Esophagus squamous epithelium (tissue), 5 donors: ENCODE data around the gene ADAMTS1. TPM values are rescaled to one million over a fixed set of nuclear protein-coding genes. Genes with fewer than 3 reads are reported as not detected.
A peak's percentile ranks its signal among the peaks of the same experiment; 100 is the strongest.

Source experiments
- DNase-seq: peaks from one replicate; lab custom pipeline; 2025; lab: John Stamatoyannopoulos, UW
- H3K27ac ChIP-seq, 4 donors: fragments of 200-600 bp; sonication (generic); one replicate each; pipeline ENCODE4 v1.5.1; 2016 to 2019; ENCODE audit warnings: mild to moderate bottlenecking in 1 of 4
- H3K27me3 ChIP-seq, 4 donors: fragments of 200-600 bp; sonication (generic); 1 replicate in 3 of 4; 2 replicates in 1 of 4; pipeline versions ENCODE4 v1.5.1 to v1.6.0; 2017 to 2021; ENCODE audit warnings: antibody characterized with exemption in 1 of 4
- H3K36me3 ChIP-seq, 3 donors: fragments of 200-600 bp; sonication (generic); one replicate each; pipeline ENCODE4 v1.5.1; 2016 to 2019
- H3K4me1 ChIP-seq, 3 donors: fragments of 200-600 bp; sonication (generic); one replicate each; pipeline ENCODE4 v1.5.1; 2017 to 2019
- H3K4me3 ChIP-seq, 4 donors: fragments of 200-600 bp; sonication (generic); 1 replicate in 3 of 4; 2 replicates in 1 of 4; pipeline ENCODE4 v1.5.1; 2016 to 2019; ENCODE audit warnings: mild to moderate bottlenecking in 2 of 4, moderate library complexity in 1 of 4
- H3K9me3 ChIP-seq, 3 donors: fragments of 200-600 bp; sonication (generic); one replicate each; pipeline ENCODE4 v1.5.1; 2016 to 2019
- POLR2A ChIP-seq, 4 donors: fragments of 450-650 bp; IDR thresholded peaks; one replicate each; pipeline ENCODE4 v1.6.1; 2017; ENCODE audit warnings: antibody characterized with exemption in 4 of 4, mild to moderate bottlenecking in 4 of 4, moderate library complexity in 3 of 4
- WGBS, 2 donors: methylation state at CpG; one replicate each; pipeline ENCODE4 v1.1.5; 2018; 5-methylcytosine and 5-hydroxymethylcytosine counted together
- intact Hi-C: fragments of 100-400 bp; cut with DNase I; formaldehyde crosslinking; loops from one replicate; pipeline ENCODE4 v1.15.0; 2022
- total RNA-seq, 4 donors: library from RNA; depleted of rRNA; stranded (reverse); fragments of >200 nt; gene quantifications; one replicate each; pipeline ENCODE4 v1.1.0, GENCODE V29; 2016
- TF ChIP-seq, protein P1 (sequence below), 6 experiments: fragments of 450-650 bp in 4 of 6; fragments of 200-600 bp in 2 of 6; sonication (generic) in 2 of 6; IDR thresholded peaks; one replicate each; pipeline ENCODE4 v1.5.1; 2016 to 2019; ENCODE audit warnings: antibody characterized with exemption in 6 of 6, mild to moderate bottlenecking in 4 of 6, moderate library complexity in 4 of 6
- donor health status: DM: yes; HTN: yes; CAD: no.

The ADAMTS1 gene
- total RNA-seq, result 10 to 100 TPM in 3 of 4 donors, 1 to 10 TPM in 1; 2.8 to 33.0 (median 19.3) TPM

- Histone ChIP-seq H3K4me3 (peak within 1 kb of the TSS; percentile 62 to 85 (median 78)), H3K27ac (peak within 1 kb of the TSS; percentile 77 to 96 (median 94)), H3K9me3 (no peaks in the 10 kb centered on the region), H3K36me3 (peaks cover 3 to 21% (median 8%) of the 10 kb centered on the region in 3 donors), H3K4me1 (peaks cover 10 to 82% (median 14%) of the 10 kb centered on the region in 3 donors), H3K27me3 (peaks cover 0 to 48% (median 0%) of the 10 kb centered on the region in 4 donors)
- TF ChIP-seq, protein P1, sequence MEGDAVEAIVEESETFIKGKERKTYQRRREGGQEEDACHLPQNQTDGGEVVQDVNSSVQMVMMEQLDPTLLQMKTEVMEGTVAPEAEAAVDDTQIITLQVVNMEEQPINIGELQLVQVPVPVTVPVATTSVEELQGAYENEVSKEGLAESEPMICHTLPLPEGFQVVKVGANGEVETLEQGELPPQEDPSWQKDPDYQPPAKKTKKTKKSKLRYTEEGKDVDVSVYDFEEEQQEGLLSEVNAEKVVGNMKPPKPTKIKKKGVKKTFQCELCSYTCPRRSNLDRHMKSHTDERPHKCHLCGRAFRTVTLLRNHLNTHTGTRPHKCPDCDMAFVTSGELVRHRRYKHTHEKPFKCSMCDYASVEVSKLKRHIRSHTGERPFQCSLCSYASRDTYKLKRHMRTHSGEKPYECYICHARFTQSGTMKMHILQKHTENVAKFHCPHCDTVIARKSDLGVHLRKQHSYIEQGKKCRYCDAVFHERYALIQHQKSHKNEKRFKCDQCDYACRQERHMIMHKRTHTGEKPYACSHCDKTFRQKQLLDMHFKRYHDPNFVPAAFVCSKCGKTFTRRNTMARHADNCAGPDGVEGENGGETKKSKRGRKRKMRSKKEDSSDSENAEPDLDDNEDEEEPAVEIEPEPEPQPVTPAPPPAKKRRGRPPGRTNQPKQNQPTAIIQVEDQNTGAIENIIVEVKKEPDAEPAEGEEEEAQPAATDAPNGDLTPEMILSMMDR (IDR thresholded peaks at IDR 0.05), result peak in 1 of 6 experiments; percentile 8
- TF ChIP-seq POLR2A (IDR thresholded peaks at IDR 0.05), result peak in 2 of 4 donors; percentile 87 to 95
- 0% methylated on average over 4 to 25 of the region's 56 CpGs for WGBS, 2 donors
- intact Hi-C loops, result loop anchor here (5.0 kb wide), 1 partner anchor 1902 kb away; no protein-coding TSS in a partner anchor
- no peak for DNase-seq
Observed at GRCh38 chr21:26845066-26845758, at the start of gene ADAMTS1. ADAMTS1 (minus strand) TSS chr21:26845409; CDS start chr21:26844954, 455 bp downstream.

- H3K36me3 ChIP-seq, result no peaks in the 10 kb centered on the region
- intact Hi-C loops, result no loop called here
- 55 to 68% methylated on average over 1 of the region's 1 CpG for WGBS, 2 donors
Observed at GRCh38 chr21:26892151-26892550, 46.9 kb upstream of the ADAMTS1 start.

GRCh38 chr21:26888931-26889330 lies 43.7 kb upstream of the ADAMTS1 start:
- Histone ChIP-seq H3K4me1 (peaks cover 0 to 4% (median 0%) of the 10 kb centered on the region in 3 donors), H3K4me3 (no peak overlapping the region), H3K36me3 (no peaks in the 10 kb centered on the region), H3K27ac (no peak overlapping the region), H3K27me3 (no peaks in the 10 kb centered on the region), H3K9me3 (no peaks in the 10 kb centered on the region)
- intact Hi-C loops, result no loop called here
- TF ChIP-seq POLR2A (IDR thresholded peaks at IDR 0.05), result no peak
- TF ChIP-seq, protein P1 (IDR thresholded peaks at IDR 0.05), result no peak
- WGBS, 2 donors, result 47 to 78% methylated on average over 5 of the region's 5 CpGs
- DNase-seq, result no peak

More at GRCh38 chr21:26892151-26892550, 46.9 kb upstream of the ADAMTS1 start:
- no peak overlapping the region for H3K27ac ChIP-seq
- peaks cover 0 to 4% (median 0%) of the 10 kb centered on the region in 3 donors for H3K4me1 ChIP-seq
- no peak for TF ChIP-seq POLR2A (IDR thresholded peaks at IDR 0.05)
- TF ChIP-seq, protein P1 (IDR thresholded peaks at IDR 0.05), result no peak
- H3K4me3 ChIP-seq, result no peak overlapping the region
- H3K27me3 ChIP-seq, result no peaks in the 10 kb centered on the region
- no peak for DNase-seq
- H3K9me3 ChIP-seq, result no peaks in the 10 kb centered on the region

DNA sequence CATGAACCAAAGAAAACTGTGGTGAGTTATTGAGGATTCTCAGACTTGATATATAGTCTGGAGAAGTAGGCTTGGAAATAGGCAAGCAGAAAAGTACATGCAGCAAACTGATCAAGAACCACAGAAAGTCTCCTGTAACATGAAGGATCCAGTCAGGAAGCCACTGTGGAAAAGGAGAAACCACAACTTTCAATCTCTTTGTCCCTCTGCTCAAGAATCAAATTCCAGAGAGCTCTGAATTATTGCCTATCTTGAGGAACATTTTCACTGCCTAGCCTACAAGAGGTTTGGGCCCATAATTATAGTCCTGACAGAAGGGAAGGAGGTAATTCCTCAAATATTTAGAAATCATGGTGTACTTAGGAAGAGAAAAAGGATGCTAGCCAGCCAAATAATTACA lies 43.0 kb upstream of the ADAMTS1 start:
- no peaks in the 10 kb centered on the region for H3K9me3 ChIP-seq
- intact Hi-C loops, result no loop called here
- TF ChIP-seq POLR2A (IDR thresholded peaks at IDR 0.05), result no peak
- TF ChIP-seq, protein P1 (IDR thresholded peaks at IDR 0.05), result no peak
- no peak overlapping the region for H3K27ac ChIP-seq
- H3K4me1 ChIP-seq, result peaks cover 0 to 4% (median 0%) of the 10 kb centered on the region in 3 donors
- H3K27me3 ChIP-seq, result no peaks in the 10 kb centered on the region
- DNase-seq, result no peak
- H3K4me3 ChIP-seq, result no peak overlapping the region
- no peaks in the 10 kb centered on the region for H3K36me3 ChIP-seq

- no peaks in the 10 kb centered on the region for H3K27me3 ChIP-seq
Observed at GRCh38 chr21:26887251-26887650, 42.0 kb upstream of the ADAMTS1 start.

More at GRCh38 chr21:26887251-26887650, 42.0 kb upstream of the ADAMTS1 start:
- intact Hi-C loops, result no loop called here
- Histone ChIP-seq H3K27ac (no peak overlapping the region), H3K4me1 (peaks cover 0 to 4% (median 0%) of the 10 kb centered on the region in 3 donors), H3K4me3 (no peak overlapping the region), H3K36me3 (no peaks in the 10 kb centered on the region), H3K9me3 (no peaks in the 10 kb centered on the region)
- no peak for DNase-seq
- WGBS, 2 donors, result 30 to 32% methylated on average over 3 of the region's 3 CpGs
- TF ChIP-seq POLR2A (IDR thresholded peaks at IDR 0.05), result no peak
- TF ChIP-seq, protein P1 (IDR thresholded peaks at IDR 0.05), result no peak
